ENCODE measurements around the gene GPR15LG. TPM values are rescaled to one million over a fixed set of nuclear protein-coding genes. Genes with fewer than 3 reads are reported as not detected.

Gene GPR15LG
- total and polyA plus RNA-seq, 2 experiments from 2014 or later, result not detected

- TF ChIP-seq ZNF462 (CRISPR knock-in tag; IDR thresholded peaks at IDR 0.05), result no peak
- no peak for TF ChIP-seq ZNF331 (CRISPR knock-in tag; IDR thresholded peaks at IDR 0.05; ENCODE audit: low read depth)
- TF ChIP-seq NANOG (IDR thresholded peaks at IDR 0.05; ENCODE audit: borderline replicate concordance), result no peak
- TF ChIP-seq ZNF114 (CRISPR knock-in tag; IDR thresholded peaks at IDR 0.05), result no peak
- no peak for TF ChIP-seq ETS1 (IDR thresholded peaks at IDR 0.05)
- TF ChIP-seq JUNB (IDR thresholded peaks at IDR 0.05; ENCODE audit: unreplicated experiment), result no peak
These were observed 38.0 kb downstream of the GPR15LG start (continued) for GRCh38 chr10:84211566-84211965.

- DNase-seq (ENCODE audit: low spot score) (no peak), ATAC-seq (no peak)
- Mint-ChIP-seq H3K27me3 (ENCODE audit: insufficient read depth, low read depth, poor library complexity) (peaks cover 3% of the 10 kb centered on the region), H3K36me3 (ENCODE audit: low read depth) (no peaks in the 10 kb centered on the region), H3K4me1 (peaks cover 7% of the 10 kb centered on the region; the same call in 2 of the 3 replicates), H3K9me3 (no peaks in the 10 kb centered on the region; the same call in 1 of the 3 replicates), H3K27ac (no peak overlapping the region), H3K4me3 (no peak overlapping the region)
- Histone ChIP-seq H3K4me3 (no peak overlapping the region), H3K9me2 (ENCODE audit: insufficient read depth) (no peaks in the 10 kb centered on the region), H4K20me1 (replicated peaks; ENCODE audit: insufficient read depth) (no peaks in the 10 kb centered on the region), H3K4me1 (ENCODE audit: insufficient read depth) (no peaks in the 10 kb centered on the region), H3K36me3 (ENCODE audit: insufficient read depth) (no peaks in the 10 kb centered on the region), H3K27ac (ENCODE audit: low read depth) (no peak overlapping the region), H3K27me3 (ENCODE audit: insufficient read depth) (no peaks in the 10 kb centered on the region), H3F3A (replicated peaks; ENCODE audit: low read depth) (no peaks in the 10 kb centered on the region), H2AFZ (no peak overlapping the region), H3K79me2 (replicated peaks; ENCODE audit: insufficient read depth) (no peaks in the 10 kb centered on the region), H3K4me2 (no peak overlapping the region)
- TF ChIP-seq EZH2phosphoT487 (IDR thresholded peaks at IDR 0.05; ENCODE audit: unreplicated experiment) (no peak), CREB1 (CRISPR knock-in tag; IDR thresholded peaks at IDR 0.05; ENCODE audit: low read depth) (no peak), EZH2 (IDR thresholded peaks at IDR 0.05; ENCODE audit: low read depth, unreplicated experiment) (no peak), CTCF (conservative IDR thresholded peaks at IDR 0.05; ENCODE audit: low read depth in 2 of 2) (no peak), JUNB (IDR thresholded peaks at IDR 0.05; ENCODE audit: unreplicated experiment) (no peak), REST (IDR thresholded peaks at IDR 0.05; ENCODE audit: unreplicated experiment) (no peak), STAT1 (IDR thresholded peaks at IDR 0.05; ENCODE audit: unreplicated experiment) (no peak), ZNF331 (CRISPR knock-in tag; IDR thresholded peaks at IDR 0.05; ENCODE audit: low read depth) (no peak), ZNF114 (CRISPR knock-in tag; IDR thresholded peaks at IDR 0.05) (no peak)
These were observed 38.4 kb downstream of the GPR15LG start for GRCh38 chr10:84212014-84212413.
